IMR-90 (cell line): ENCODE results near the gene ASIC2. TPM values are rescaled to one million over a fixed set of nuclear protein-coding genes. Genes with fewer than 3 reads are reported as not detected.

ENCODE experiments used
- ATAC-seq: fragments of 200-7000 bp; cut with Tn5 transposase; 2 replicates; pipeline ENCODE4 v1.9.1; 2020; ENCODE audit warnings: low read depth, mild to moderate bottlenecking, moderate library complexity
- BruUV-seq: library from RNA; stranded (reverse); fragments of 400-500 nt; replicated peaks from 2 replicates; lab custom pipeline; 2021; lab: Mats Ljungman, UMichigan
- CTCF ChIA-PET: fragments of 300-600 bp; formaldehyde crosslinking; extraction: SDS; loops from one replicate; lab custom pipeline; 2021; ENCODE audit warnings: antibody characterized with exemption; lab: Yijun Ruan, JAX
- POLR2A ChIA-PET: fragments of 300-600 bp; sonication (Branson Sonifier 250); formaldehyde crosslinking; loops from one replicate; lab custom pipeline; 2022; ENCODE audit warnings: antibody characterized with exemption; ENCODE audit not compliant: unreplicated experiment; lab: Charles Lee
- DNase-seq: peaks from one replicate; pipeline ENCODE4 v3.0.0; 2013
- H2AFZ ChIP-seq: replicated peaks from 2 replicates; pipeline ENCODE3; 2013; ENCODE audit warnings: low read length, mild to moderate bottlenecking; ENCODE audit not compliant: poor library complexity
- H2AK5ac ChIP-seq: 2 replicates; pipeline ENCODE4 v1.6.1; 2013; ENCODE audit warnings: low read depth, low read length, inconsistent platforms
- H2AK9ac ChIP-seq: replicated peaks from 2 replicates; pipeline ENCODE3; 2013; ENCODE audit warnings: mild to moderate bottlenecking, low read depth, low read length, moderate library complexity; ENCODE audit not compliant: poor library complexity
- H2BK120ac ChIP-seq: 2 replicates; pipeline ENCODE4 v1.6.1; 2013; ENCODE audit warnings: low read depth, low read length, inconsistent platforms
- H2BK15ac ChIP-seq: 3 replicates; pipeline ENCODE4 v1.6.1; 2013; ENCODE audit warnings: low read depth, low read length, inconsistent platforms
- H2BK20ac ChIP-seq: 2 replicates; pipeline ENCODE4 v1.6.1; 2013; ENCODE audit warnings: low read depth, mild to moderate bottlenecking, inconsistent platforms, low read length, moderate library complexity
- H2BK5ac ChIP-seq: 2 replicates; pipeline ENCODE4 v1.6.1; 2013; ENCODE audit warnings: mild to moderate bottlenecking, low read depth, low read length, inconsistent platforms; ENCODE audit not compliant: poor library complexity, severe bottlenecking
- H3K14ac ChIP-seq: replicated peaks from 2 replicates; pipeline ENCODE4 v1.6.1; 2013; ENCODE audit warnings: low read depth, low read length, inconsistent platforms
- H3K18ac ChIP-seq: 2 replicates; pipeline ENCODE4 v1.6.1; 2013; ENCODE audit warnings: low read depth, low read length, control low read depth
- H3K23ac ChIP-seq: 2 replicates; pipeline ENCODE4 v1.6.1; 2013; ENCODE audit warnings: low read depth, low read length, inconsistent platforms
- H3K27ac ChIP-seq: 2 replicates; pipeline ENCODE4 v1.5.1; 2013; ENCODE audit warnings: mild to moderate bottlenecking, control low read depth, low read length; ENCODE audit not compliant: insufficient read depth
- H3K27me3 ChIP-seq: 2 replicates; pipeline ENCODE4 v1.6.1; 2013; ENCODE audit warnings: low read length; ENCODE audit not compliant: control insufficient read depth, insufficient read depth
- H3K36me3 ChIP-seq: 2 replicates; pipeline ENCODE4 v1.6.1; 2013; ENCODE audit warnings: low read length, mixed read lengths; ENCODE audit not compliant: control insufficient read depth, insufficient read depth
- H3K4ac ChIP-seq: 2 replicates; pipeline ENCODE4 v1.6.1; 2013; ENCODE audit warnings: low read depth, low read length, inconsistent platforms
- H3K4me1 ChIP-seq: 2 replicates; pipeline ENCODE4 v1.6.1; 2013; ENCODE audit warnings: low read length, mixed read lengths; ENCODE audit not compliant: control insufficient read depth, insufficient read depth
- H3K4me2 ChIP-seq: 2 replicates; pipeline ENCODE4 v1.6.1; 2013; ENCODE audit warnings: low read depth, mild to moderate bottlenecking, control low read depth, low read length, moderate library complexity
- H3K4me3 ChIP-seq: 2 replicates; pipeline ENCODE4 v1.5.1; 2013; ENCODE audit warnings: low read depth, mild to moderate bottlenecking, control low read depth, low read length, moderate library complexity; ENCODE audit not compliant: insufficient read depth
- H3K56ac ChIP-seq: 2 replicates; pipeline ENCODE4 v1.6.1; 2013; ENCODE audit warnings: low read length, inconsistent platforms; ENCODE audit not compliant: insufficient read depth; ENCODE audit errors: extremely low read depth
- H3K79me1 ChIP-seq, 2 experiments: 2 replicates each; pipeline ENCODE4 v1.6.1; 2013; ENCODE audit warnings: low read length in 2 of 2, inconsistent platforms in 1 of 2, low read depth in 1 of 2
- H3K9ac ChIP-seq: 2 replicates; pipeline ENCODE4 v1.6.1; 2013; ENCODE audit warnings: low read depth, low read length, control low read depth
- H3K9me1 ChIP-seq: 2 replicates; pipeline ENCODE4 v1.6.1; 2013; ENCODE audit warnings: low read length, inconsistent platforms; ENCODE audit not compliant: insufficient read depth
- H3K9me3 ChIP-seq: 2 replicates; pipeline ENCODE4 v1.6.1; 2013; ENCODE audit warnings: low read length; ENCODE audit not compliant: control insufficient read depth, insufficient read depth
- H4K20me1 ChIP-seq: 2 replicates; pipeline ENCODE4 v1.6.1; 2013; ENCODE audit warnings: low read length, inconsistent platforms; ENCODE audit not compliant: insufficient read depth
- H4K5ac ChIP-seq: 2 replicates; pipeline ENCODE4 v1.6.1; 2013; ENCODE audit warnings: mild to moderate bottlenecking, low read depth, low read length, control low read depth
- H4K8ac ChIP-seq, 2 experiments: 2 replicates each; pipeline ENCODE4 v1.6.1; 2013; ENCODE audit warnings: low read depth in 2 of 2, low read length in 2 of 2, control low read depth in 1 of 2, inconsistent platforms in 1 of 2
- H4K91ac ChIP-seq: 2 replicates; pipeline ENCODE4 v1.6.1; 2013; ENCODE audit warnings: low read depth, low read length, inconsistent platforms; ENCODE audit not compliant: insufficient read depth
- BHLHE40 ChIP-seq: fragments of 150-350 bp; IDR thresholded peaks from 2 replicates; pipeline ENCODE4 v1.6.1; 2016; ENCODE audit warnings: mild to moderate bottlenecking, low read depth, low read length
- CEBPB ChIP-seq: IDR thresholded peaks from 2 replicates; pipeline ENCODE4 v1.6.1; 2012; ENCODE audit warnings: low read depth, low read length, improper control_type of control experiment
- CHD1 ChIP-seq: IDR thresholded peaks from 2 replicates; pipeline ENCODE4 v1.6.1; 2012; ENCODE audit warnings: low read depth, low read length, improper control_type of control experiment
- CTCF ChIP-seq: conservative IDR thresholded peaks from 2 replicates; pipeline ENCODE4 v1.5.1; 2012; ENCODE audit warnings: mild to moderate bottlenecking, low read depth, low read length, improper control_type of control experiment
- ELK1 ChIP-seq: fragments of 150-350 bp; IDR thresholded peaks from 2 replicates; pipeline ENCODE4 v1.6.1; 2016; ENCODE audit warnings: low read depth, mild to moderate bottlenecking, low read length, moderate library complexity, borderline replicate concordance
- FOS ChIP-seq: fragments of 150-350 bp; IDR thresholded peaks from 2 replicates; pipeline ENCODE4 v1.6.1; 2016; ENCODE audit warnings: low read depth, low read length
- MAFK ChIP-seq: IDR thresholded peaks from 2 replicates; pipeline ENCODE4 v1.6.1; 2012; ENCODE audit warnings: low read depth, low read length, improper control_type of control experiment
- MAZ ChIP-seq: IDR thresholded peaks from 2 replicates; pipeline ENCODE4 v1.6.1; 2012; ENCODE audit warnings: low read depth, mild to moderate bottlenecking, low read length, improper control_type of control experiment, moderate library complexity, borderline replicate concordance
- MXI1 ChIP-seq: IDR thresholded peaks from 2 replicates; pipeline ENCODE4 v1.6.1; 2012; ENCODE audit warnings: low read depth, mild to moderate bottlenecking, low read length, moderate library complexity, borderline replicate concordance
- NFE2L2 ChIP-seq: fragments of 150-350 bp; IDR thresholded peaks from 2 replicates; pipeline ENCODE4 v1.6.1; 2016; ENCODE audit warnings: low read depth, mild to moderate bottlenecking, low read length
- POLR2A ChIP-seq: IDR thresholded peaks from 2 replicates; pipeline ENCODE4 v1.6.1; 2012; ENCODE audit warnings: mild to moderate bottlenecking, low read depth, low read length
- RAD21 ChIP-seq: IDR thresholded peaks from 2 replicates; pipeline ENCODE4 v1.6.1; 2012; ENCODE audit warnings: low read length, improper control_type of control experiment
- RCOR1 ChIP-seq: IDR thresholded peaks from 2 replicates; pipeline ENCODE4 v1.6.1; 2012; ENCODE audit warnings: mild to moderate bottlenecking, low read length, improper control_type of control experiment; ENCODE audit not compliant: insufficient replicate concordance
- RFX5 ChIP-seq: IDR thresholded peaks from 2 replicates; pipeline ENCODE4 v1.8.0; 2012; ENCODE audit warnings: low read depth, mild to moderate bottlenecking, low read length, moderate library complexity
- SMC3 ChIP-seq: fragments of 150-350 bp; IDR thresholded peaks from 2 replicates; pipeline ENCODE4 v1.6.1; 2016; ENCODE audit warnings: low read depth, mild to moderate bottlenecking, antibody characterized with exemption, low read length, moderate library complexity
- USF2 ChIP-seq: fragments of 150-350 bp; IDR thresholded peaks from 2 replicates; pipeline ENCODE4 v1.6.1; 2017; ENCODE audit warnings: mild to moderate bottlenecking, antibody characterized with exemption, low read length, low read depth
- WGBS, 2 experiments: methylation state at CpG; one replicate each; pipeline versions ENCODE4 v1.1.5 to v1.1.7; 2013; ENCODE audit warnings: missing lambda C conversion rate in 2 of 2; ENCODE audit not compliant: insufficient read length in 1 of 2; ENCODE audit errors: extremely low coverage in 2 of 2; 5-methylcytosine and 5-hydroxymethylcytosine counted together
- dilution Hi-C: fragments of 300-500 bp; cut with HindIII; formaldehyde crosslinking; loops from one replicate; pipeline ENCODE4 v1.14.3; 2018; ENCODE audit warnings: low sequenced_read_pairs; ENCODE audit not compliant: unreplicated experiment
- in situ Hi-C: fragments of 300-500 bp; cut with MboI; formaldehyde crosslinking; loops from 3 replicates; pipeline ENCODE4 v1.14.3; 2019; ENCODE audit warnings: low sequenced_read_pairs, inconsistent platforms, mixed read lengths
- intact Hi-C: fragments of 100-400 bp; cut with micrococcal nuclease; formaldehyde crosslinking; loops from 2 replicates; pipeline ENCODE4 v1.10.0; 2022
- polyA plus RNA-seq, 3 experiments: library from polyadenylated mRNA; depleted of rRNA; stranded (reverse); fragments of >200 nt; gene quantifications; 2 replicates each; pipeline ENCODE4 v1.2.3, GENCODE V29; 2012; ENCODE audit warnings: low replicate concordance in 1 of 3
- total RNA-seq: library from RNA; depleted of rRNA; stranded (reverse); fragments of >200 nt; gene quantifications from 2 replicates; pipeline ENCODE4 v1.2.3, GENCODE V29; 2012

The ASIC2 gene
- total and polyA plus RNA-seq, 2 of the 4 experiments (the other 2 are of a cell fraction), result under 0.01 to 0.15 TPM

- Histone ChIP-seq H3K79me1 (no peaks in the 10 kb centered on the region), H3K4me1 (no peaks in the 10 kb centered on the region), H4K5ac (no peak overlapping the region), H2BK20ac (no peak overlapping the region), H2AFZ (no peak overlapping the region), H2BK15ac (no peak overlapping the region), H2BK120ac (no peak overlapping the region), H3K4ac (no peak overlapping the region), H3K27me3 (no peaks in the 10 kb centered on the region; the same call in 1 of the 2 replicates), H3K9me1 (no peaks in the 10 kb centered on the region), H4K8ac (no peak overlapping the region), H3K9me3 (no peaks in the 10 kb centered on the region), H4K20me1 (no peaks in the 10 kb centered on the region), H4K91ac (no peak overlapping the region), H3K36me3 (no peaks in the 10 kb centered on the region), H3K56ac (no peak overlapping the region), H3K23ac (no peak overlapping the region), H2AK5ac (no peak overlapping the region), H3K14ac (no peak overlapping the region), H3K4me3 (no peak overlapping the region), H3K18ac (no peak overlapping the region), H2BK5ac (no peak overlapping the region), H3K4me2 (no peak overlapping the region), H3K27ac (no peak overlapping the region), H3K9ac (no peak overlapping the region), H2AK9ac (no peak overlapping the region)
- WGBS, 2 experiments, result 60% methylated on average over 1 of the region's 2 CpGs; no CpG with 5 or more reads in 1 of the 2 experiments
- ATAC-seq, result no peak
- dilution Hi-C loops (no loop called here), intact Hi-C loops (no loop called here), in situ Hi-C loops (no loop called here)
- DNase-seq, result no peak
- TF ChIP-seq RFX5 (no peak), CHD1 (no peak), RCOR1 (no peak), ELK1 (no peak), FOS (no peak), POLR2A (no peak), MAZ (no peak), CEBPB (no peak), RAD21 (no peak), USF2 (no peak), NFE2L2 (no peak), BHLHE40 (no peak), CTCF (no peak), MXI1 (no peak), SMC3 (no peak), MAFK (no peak)
- BruUV-seq, result no TSS peak
- ChIA-PET CTCF (no interaction called here), POLR2A (no interaction called here)
Observed at GRCh38 chr17:33053676-33054075, 239.4 kb downstream of the ASIC2 start.
